ENCODE measurements around the gene TBC1D1.

TBC1D1 gene

DNA sequence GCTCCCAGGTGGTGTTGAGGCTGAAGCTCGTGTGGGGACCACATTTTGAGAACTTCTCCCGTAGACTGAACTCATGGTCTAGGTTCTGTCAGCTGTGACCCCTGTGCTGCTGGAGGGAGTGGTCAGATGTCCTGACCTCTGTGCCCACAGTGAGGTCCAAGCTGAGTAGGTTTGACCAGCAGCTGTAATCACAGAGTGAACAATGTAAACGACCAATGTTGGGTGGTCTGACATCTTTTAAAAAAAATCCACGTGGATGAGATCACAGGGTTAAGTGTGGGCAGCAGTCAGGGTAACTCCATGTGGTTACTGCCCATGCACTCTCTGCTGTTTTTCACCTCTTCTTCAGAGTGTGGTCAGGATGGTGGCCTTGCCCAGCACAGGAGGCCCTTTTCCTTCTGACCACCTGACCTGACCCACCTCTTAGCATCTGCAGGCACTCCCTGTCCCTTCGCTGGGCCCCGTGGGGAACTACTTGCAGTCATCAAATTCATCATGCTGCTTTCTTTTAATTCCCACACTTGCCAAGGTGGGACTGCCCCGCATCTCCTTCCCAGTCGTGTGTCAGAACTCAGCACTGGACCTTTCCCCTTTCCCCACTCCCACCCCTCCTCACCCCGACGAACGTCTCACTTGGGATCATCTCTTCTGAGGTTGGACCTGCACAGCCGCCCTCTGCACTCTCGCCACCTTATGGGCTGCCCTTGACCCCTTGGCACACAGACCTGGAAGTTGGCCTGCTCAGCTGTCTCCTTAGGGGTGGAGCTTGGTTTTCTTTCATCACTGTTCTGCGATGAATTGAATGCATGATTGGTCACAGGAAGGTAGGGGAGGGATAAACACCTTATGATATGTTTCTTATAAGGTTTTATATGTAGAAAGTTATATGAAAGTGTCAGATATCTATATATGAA lies 189.4 kb downstream of the TBC1D1 start:
- H4K20me1 ChIP-seq (ENCODE audit: insufficient read depth, low read length): no peaks in the 10 kb centered on the region
- H3K4me2 ChIP-seq (ENCODE audit: low read depth, low read length): no peak overlapping the region
- H3F3A ChIP-seq (ENCODE audit: insufficient read depth, low read length): no peaks in the 10 kb centered on the region
- H3K9me2 ChIP-seq (replicated peaks; ENCODE audit: insufficient read depth, low read length): no peaks in the 10 kb centered on the region
- no peak overlapping the region for H3K4me3 ChIP-seq (ENCODE audit: low read length)
- H3K27me3 ChIP-seq (replicated peaks; ENCODE audit: insufficient read depth, low read length): no peaks in the 10 kb centered on the region
- no peak for TF ChIP-seq EZH2phosphoT487 (IDR thresholded peaks at IDR 0.05; ENCODE audit: low read length)
- TF ChIP-seq, protein P1, sequence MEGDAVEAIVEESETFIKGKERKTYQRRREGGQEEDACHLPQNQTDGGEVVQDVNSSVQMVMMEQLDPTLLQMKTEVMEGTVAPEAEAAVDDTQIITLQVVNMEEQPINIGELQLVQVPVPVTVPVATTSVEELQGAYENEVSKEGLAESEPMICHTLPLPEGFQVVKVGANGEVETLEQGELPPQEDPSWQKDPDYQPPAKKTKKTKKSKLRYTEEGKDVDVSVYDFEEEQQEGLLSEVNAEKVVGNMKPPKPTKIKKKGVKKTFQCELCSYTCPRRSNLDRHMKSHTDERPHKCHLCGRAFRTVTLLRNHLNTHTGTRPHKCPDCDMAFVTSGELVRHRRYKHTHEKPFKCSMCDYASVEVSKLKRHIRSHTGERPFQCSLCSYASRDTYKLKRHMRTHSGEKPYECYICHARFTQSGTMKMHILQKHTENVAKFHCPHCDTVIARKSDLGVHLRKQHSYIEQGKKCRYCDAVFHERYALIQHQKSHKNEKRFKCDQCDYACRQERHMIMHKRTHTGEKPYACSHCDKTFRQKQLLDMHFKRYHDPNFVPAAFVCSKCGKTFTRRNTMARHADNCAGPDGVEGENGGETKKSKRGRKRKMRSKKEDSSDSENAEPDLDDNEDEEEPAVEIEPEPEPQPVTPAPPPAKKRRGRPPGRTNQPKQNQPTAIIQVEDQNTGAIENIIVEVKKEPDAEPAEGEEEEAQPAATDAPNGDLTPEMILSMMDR (IDR thresholded peaks at IDR 0.05; ENCODE audit: low read length): no peak
- no peaks in the 10 kb centered on the region for H3K9me3 ChIP-seq (replicated peaks; ENCODE audit: insufficient read depth, low read length)
- DNase-seq: no peak
- no peaks in the 10 kb centered on the region for H3K36me3 ChIP-seq (replicated peaks; ENCODE audit: insufficient read depth, low read length)
- no peaks in the 10 kb centered on the region for H3K79me2 ChIP-seq (ENCODE audit: low read length)
- peaks cover 7% of the 10 kb centered on the region for H3K4me1 ChIP-seq (ENCODE audit: low read length)
- no peak overlapping the region for H2AFZ ChIP-seq (ENCODE audit: low read length)
- H3K9ac ChIP-seq (ENCODE audit: low read length): no peak overlapping the region
- H3K27ac ChIP-seq (ENCODE audit: low read length): no peak overlapping the region

DNA sequence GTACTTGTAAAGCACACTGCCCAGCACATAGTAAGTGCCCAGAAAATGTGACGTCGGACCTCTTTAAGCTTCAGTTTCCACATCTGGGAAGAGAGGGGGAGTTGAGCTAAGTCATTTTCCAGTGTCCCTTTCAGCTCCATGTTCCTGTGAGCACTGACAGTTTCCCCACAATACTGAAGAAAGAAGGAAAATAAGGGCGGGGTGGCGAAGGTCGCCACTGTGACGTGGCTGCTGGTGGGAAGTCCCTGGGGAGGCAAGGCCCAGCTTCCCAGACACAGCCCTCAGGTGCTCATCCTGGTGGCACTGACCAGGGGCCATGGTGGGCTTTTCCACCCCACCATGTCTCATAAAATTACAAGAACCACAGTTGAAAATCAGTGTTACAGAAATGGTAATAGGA lies 191.1 kb downstream of the TBC1D1 start:
- no peaks in the 10 kb centered on the region for H3K36me3 ChIP-seq (replicated peaks; ENCODE audit: insufficient read depth, low read length)
- no peak overlapping the region for H3K4me2 ChIP-seq (ENCODE audit: low read depth, low read length)
- no peaks in the 10 kb centered on the region for H3K9me2 ChIP-seq (replicated peaks; ENCODE audit: insufficient read depth, low read length)
- H3K9ac ChIP-seq (ENCODE audit: low read length): no peak overlapping the region
- no peak overlapping the region for H3K27ac ChIP-seq (ENCODE audit: low read length)
- no peak overlapping the region for H2AFZ ChIP-seq (ENCODE audit: low read length)
- H3F3A ChIP-seq (ENCODE audit: insufficient read depth, low read length): no peaks in the 10 kb centered on the region
- no peak for TF ChIP-seq EZH2phosphoT487 (IDR thresholded peaks at IDR 0.05; ENCODE audit: low read length)
- TF ChIP-seq, protein P1 (IDR thresholded peaks at IDR 0.05; ENCODE audit: low read length): no peak
- TF ChIP-seq EZH2 (optimal IDR thresholded peaks at IDR 0.05; ENCODE audit: low read depth, low read length): no peak
- no peaks in the 10 kb centered on the region for H3K79me2 ChIP-seq (ENCODE audit: low read length)
- H3K9me3 ChIP-seq (replicated peaks; ENCODE audit: insufficient read depth, low read length): no peaks in the 10 kb centered on the region
- H3K27me3 ChIP-seq (replicated peaks; ENCODE audit: insufficient read depth, low read length): no peaks in the 10 kb centered on the region
- H3K4me3 ChIP-seq (ENCODE audit: low read length): no peak overlapping the region
- no peak for DNase-seq
- no peaks in the 10 kb centered on the region for H4K20me1 ChIP-seq (ENCODE audit: insufficient read depth, low read length)
- no peaks in the 10 kb centered on the region for H3K4me1 ChIP-seq (ENCODE audit: low read length)

DNA sequence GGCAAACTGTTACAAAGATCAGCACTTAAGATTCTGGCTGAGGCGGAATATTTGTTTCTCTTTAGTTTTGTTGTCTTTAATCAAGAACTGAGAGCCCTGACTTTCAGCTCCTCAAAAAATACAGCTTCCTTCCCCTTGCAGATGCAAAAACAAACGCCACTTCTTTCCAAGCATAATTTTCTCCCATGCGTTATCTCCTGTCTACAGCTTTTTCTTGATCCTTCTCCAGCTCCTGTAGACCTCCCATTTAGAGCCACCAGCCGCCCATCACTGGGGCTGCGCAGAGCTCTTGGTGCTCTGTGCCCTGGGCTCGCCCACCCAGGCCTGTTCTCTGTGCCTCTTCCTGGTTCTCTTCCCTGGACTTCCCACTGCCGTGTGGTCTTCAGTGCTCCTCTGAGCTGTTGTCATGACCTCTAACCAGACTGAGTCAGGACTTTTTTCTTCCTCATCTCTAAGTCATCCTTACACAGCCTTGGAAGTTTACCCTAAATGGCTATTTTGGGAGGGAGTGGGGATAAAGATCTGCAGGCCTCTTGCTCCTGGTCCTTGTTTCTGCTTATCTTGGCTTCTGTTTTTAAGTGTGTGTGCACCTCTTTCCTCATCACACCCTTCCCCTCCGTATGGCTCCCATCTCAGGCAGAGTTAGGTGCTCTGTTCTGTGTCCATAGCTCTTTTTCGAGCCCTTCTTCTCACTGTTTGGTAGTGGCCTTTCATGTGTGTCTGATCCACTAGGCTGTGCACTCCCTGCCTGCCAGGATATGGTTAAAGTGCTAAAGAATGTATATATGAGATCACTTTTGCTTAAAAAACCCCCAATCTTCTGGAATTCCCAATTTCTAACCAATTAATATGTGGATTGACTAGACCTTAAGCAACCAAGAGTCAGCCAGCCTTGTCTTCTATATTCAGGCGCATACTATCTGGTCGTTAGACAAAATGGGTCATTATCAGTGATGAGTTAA lies 191.8 kb downstream of the TBC1D1 start:
- Histone ChIP-seq H3K4me2 (ENCODE audit: low read depth, low read length) (no peak overlapping the region), H3K79me2 (ENCODE audit: low read length) (no peaks in the 10 kb centered on the region), H3K27me3 (replicated peaks; ENCODE audit: insufficient read depth, low read length) (no peaks in the 10 kb centered on the region), H3K36me3 (replicated peaks; ENCODE audit: insufficient read depth, low read length) (no peaks in the 10 kb centered on the region), H4K20me1 (ENCODE audit: insufficient read depth, low read length) (no peaks in the 10 kb centered on the region), H2AFZ (ENCODE audit: low read length) (no peak overlapping the region), H3K4me3 (ENCODE audit: low read length) (no peak overlapping the region), H3K9ac (ENCODE audit: low read length) (no peak overlapping the region), H3K4me1 (ENCODE audit: low read length) (no peaks in the 10 kb centered on the region), H3K9me3 (replicated peaks; ENCODE audit: insufficient read depth, low read length) (no peaks in the 10 kb centered on the region), H3K27ac (ENCODE audit: low read length) (no peak overlapping the region), H3F3A (ENCODE audit: insufficient read depth, low read length) (no peaks in the 10 kb centered on the region), H3K9me2 (replicated peaks; ENCODE audit: insufficient read depth, low read length) (no peaks in the 10 kb centered on the region)
- TF ChIP-seq, protein P1 (IDR thresholded peaks at IDR 0.05; ENCODE audit: low read length): no peak
- no peak for TF ChIP-seq EZH2 (optimal IDR thresholded peaks at IDR 0.05; ENCODE audit: low read depth, low read length)
- TF ChIP-seq EZH2phosphoT487 (IDR thresholded peaks at IDR 0.05; ENCODE audit: low read length): no peak
- no peak for DNase-seq

Data from MM.1S (cell line).